ENCODE measurements around the gene ARID3B.
"Not testable (repeated sequence)": the region's sequence is repeated elsewhere in the genome, so short reads cannot be mapped to it uniquely, and the experiment has no call there.

ARID3B gene

DNA sequence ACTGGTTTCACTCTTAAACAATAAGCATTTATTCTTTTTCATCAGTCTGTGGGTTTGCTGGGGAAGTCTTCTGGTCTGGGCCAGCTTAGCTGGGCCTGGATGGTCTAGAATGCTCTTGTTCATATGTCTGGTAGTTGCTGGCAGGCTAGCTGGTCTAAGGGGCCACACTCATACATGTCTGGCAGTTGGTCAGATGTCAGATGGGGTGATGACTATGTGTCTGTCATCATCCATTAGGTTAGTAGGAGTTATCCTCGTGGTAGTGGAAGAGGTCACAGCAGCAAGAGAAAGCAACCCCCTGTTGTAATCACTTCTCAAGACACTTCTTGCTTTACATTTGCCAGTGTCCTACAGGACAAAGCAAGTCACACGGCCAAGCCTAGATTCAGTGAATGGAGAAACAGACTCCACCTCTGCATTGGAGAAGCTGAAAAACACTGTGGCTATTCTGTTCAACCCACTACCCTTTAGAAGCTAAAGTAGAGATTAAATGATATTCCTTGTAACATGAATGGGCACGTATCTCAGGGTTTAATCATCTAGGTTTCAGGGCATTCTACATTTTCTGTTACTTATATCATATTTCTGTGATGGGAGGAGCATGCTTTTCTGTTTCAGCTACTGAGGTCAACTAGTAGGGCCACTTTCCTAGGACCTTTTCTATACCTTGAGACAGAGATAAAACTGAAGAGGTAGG is 5.5 kb upstream of the ARID3B start:
- in situ Hi-C loops (cut with HindIII; ENCODE audit: low sequenced_read_pairs), result no loop called here

DNA sequence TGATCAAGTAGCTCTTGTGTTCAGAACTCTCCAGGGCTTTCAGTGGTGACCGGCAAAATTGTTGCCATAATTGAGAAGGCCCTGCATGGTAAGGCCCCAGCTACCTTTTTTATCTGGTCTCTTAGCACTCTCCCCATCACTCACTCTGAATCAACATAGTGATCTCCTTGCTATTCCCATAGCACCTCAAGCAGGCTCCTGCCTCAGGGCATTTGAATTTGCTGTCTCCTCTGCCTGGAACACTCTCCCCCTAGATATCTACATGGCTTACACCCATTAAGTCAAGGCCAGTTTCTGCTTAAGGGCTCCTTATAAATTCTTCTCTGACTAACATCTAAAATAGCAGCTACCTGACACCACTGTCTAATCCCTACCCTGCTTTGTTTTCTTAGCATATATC is 3.3 kb upstream of the ARID3B start:
- in situ Hi-C loops (cut with HindIII; ENCODE audit: low sequenced_read_pairs), result no loop called here

DNA sequence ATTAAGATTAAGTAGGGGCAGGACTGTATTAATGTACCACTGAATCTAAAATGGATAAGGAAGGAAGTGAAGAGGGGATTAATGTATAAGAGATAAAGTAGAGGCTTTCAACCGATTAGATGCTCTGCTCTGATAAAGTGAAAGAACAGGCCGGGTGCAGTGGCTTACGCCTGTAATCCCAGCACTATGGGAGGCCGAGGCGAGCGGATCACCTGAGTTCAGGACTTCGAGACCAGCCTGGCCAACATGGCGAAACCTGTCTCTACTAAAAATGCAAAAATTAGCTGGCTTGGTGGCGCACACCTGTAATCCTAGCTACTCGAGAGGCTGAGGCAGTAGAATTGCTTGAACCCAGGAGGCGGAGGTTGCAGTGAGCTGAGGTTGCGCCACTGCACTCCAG is 1.5 kb upstream of the ARID3B start:
- in situ Hi-C loops (cut with HindIII; ENCODE audit: low sequenced_read_pairs), result not testable (repeated sequence)

DNA sequence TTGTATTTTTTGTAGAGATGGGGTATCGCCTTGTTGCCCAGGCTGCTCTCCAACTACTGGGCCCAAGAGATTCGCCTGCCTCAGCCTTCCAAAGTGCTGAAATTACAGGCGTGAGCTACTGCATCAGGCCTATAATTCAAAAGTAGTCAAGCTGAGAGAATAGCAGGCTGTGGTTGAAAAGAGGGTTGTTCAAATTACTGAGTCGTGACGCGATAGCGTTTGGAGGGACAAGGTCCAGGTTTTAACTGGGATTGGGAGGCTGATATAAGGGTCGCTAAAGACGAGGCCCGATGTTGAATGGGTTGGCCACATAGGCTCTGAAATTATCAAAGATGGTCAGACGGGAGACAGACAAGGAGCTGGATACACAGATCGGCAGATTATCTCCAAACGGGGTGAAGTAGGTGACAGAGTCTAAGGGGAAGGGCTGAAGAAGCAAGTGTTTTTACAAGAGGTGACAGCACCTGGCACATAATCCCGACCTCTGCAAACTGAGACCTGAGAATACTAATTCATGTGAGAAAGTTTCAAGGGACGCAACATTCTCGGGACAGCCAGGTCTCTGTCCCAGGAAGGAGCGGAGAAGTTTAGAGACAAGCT is 759 bp upstream of the ARID3B start:
- in situ Hi-C loops (cut with HindIII; ENCODE audit: low sequenced_read_pairs), result no loop called here

DNA sequence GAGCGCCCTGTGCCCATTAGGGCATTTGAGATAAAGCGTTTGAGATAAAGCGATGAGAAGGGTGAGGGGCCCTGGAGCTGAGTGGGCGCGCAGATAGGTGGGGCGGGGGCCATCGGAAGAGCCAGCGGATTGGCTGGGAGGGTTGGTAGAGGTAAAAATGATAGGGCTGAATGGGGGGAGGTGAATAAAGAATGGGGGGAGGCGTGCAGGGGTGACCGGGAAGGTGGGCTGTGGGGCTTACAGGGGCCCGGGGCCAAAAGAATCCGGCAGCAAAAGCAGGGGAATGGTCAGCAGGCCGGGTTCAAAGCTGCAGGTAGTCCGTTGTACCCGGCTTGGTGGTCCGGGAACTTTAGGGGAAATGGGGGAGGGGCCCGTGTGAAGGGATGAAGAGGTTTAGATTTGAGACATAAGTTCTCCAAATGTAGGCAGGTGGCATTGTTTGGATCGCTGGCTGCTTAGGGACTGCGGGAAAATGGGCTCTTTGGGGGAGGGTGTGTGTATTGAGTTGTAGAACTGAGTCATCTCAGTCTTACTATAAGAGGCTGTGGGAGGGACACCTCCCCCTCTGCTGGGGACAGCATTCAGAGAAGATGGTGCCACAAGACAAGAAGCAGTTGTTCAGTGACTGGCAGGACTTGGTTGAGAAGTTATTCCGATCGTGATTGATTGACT is 610 bp downstream of the ARID3B start:
- in situ Hi-C loops (cut with HindIII; ENCODE audit: low sequenced_read_pairs), result no loop called here

DNA sequence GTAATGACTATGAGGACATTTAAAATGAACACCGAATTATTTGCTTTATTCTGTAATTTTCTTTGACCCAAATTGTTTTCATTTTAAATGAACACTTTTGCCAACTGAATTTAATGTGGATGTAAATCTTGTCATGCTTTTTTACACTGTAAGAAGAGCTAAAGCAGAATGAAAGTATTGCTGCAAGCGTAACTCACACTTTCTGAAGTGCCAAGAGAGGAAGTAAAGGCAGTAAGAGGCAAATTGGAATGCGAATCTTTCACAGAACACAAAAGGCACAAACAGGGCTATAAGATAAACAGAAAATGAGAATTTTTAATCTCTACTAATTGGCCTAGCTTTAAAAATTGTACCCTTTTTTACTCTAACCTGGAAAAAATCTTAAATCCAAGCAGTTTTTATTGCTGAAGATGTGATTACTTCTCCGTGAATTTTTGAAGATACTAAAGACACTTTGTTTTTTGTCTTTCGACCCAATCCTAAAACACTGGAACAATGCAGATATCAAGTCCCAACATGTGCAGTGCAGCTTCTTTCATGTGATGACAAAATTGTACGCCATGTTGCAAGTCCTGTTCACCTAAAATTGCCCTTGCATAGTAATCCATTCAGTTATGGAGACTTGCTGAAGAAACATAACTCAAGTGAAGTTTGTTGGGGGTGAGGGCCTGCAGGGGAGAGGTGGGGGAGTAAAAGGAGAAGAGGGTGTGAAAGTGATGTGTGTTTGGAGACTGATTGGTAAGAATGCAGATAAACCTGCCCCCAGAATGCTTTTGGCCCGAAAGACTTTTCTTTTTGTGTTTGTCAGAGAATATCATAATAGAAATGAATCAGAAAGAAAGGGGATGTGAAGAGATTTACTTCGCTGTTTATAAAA is 1.4 kb downstream of the ARID3B start:
- in situ Hi-C loops (cut with HindIII; ENCODE audit: low sequenced_read_pairs), result no loop called here

DNA sequence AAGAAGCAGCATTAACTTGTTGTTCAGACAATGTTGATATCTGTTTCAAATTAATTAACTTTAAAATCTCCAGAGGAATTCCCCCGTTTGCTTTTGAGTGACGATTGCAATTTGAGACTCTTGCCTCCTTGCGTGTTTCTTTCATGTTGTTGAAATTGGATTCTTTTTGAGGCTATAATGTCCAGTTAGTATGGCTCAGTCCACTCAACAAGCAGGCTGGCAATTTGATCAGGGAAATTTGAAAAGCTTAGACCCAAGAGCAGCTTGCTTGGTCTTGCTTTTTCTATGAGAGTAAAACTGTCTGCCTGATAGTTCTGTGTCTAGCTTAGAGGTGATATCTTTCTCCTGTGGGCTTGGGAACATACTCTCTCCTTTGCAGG is 2.0 kb downstream of the ARID3B start:
- in situ Hi-C loops (cut with HindIII; ENCODE audit: low sequenced_read_pairs), result no loop called here

DNA sequence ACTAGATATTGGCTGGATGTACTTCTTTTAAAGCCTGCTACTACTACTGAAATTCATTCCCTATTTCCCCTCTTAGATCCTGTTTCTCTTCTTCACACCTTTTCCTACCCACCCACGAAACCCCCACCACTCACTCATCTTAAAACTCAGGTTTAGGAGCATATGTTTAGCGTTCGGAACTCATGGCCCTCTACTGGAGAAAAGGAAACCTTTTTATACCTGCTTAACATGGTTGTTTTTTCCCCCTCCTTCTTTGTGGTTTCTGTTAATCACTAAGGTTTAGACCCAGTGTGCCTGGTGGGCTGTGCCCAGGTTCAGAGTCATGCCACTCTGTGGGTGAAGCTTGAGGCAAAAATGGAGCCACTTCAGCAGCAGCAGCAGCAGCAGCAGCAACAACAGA is 2.6 kb downstream of the ARID3B start:
- in situ Hi-C loops (cut with HindIII; ENCODE audit: low sequenced_read_pairs), result no loop called here

DNA sequence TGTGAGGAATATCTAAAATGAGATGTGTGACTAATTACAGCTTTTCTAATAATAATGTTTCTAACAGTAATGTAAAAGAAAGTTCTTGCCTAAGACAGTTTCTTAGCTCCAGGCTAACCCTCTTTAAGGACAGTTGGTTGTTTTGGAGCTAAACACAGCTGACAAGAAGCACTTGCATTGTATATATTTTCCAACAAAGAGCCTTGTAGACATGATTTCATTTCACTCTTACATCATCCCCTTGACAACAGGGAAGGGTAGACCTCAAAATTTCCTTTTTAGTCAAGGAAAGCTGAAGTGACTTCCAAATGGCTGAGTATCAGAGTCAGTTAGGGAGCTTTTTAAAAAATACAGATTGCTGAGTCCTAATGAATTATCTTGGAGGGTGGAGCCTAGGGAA is 4.1 kb downstream of the ARID3B start:
- in situ Hi-C loops (cut with HindIII; ENCODE audit: low sequenced_read_pairs), result loop anchor here (5.0 kb wide), 1 partner anchor 67 kb away; no protein-coding TSS in a partner anchor

DNA sequence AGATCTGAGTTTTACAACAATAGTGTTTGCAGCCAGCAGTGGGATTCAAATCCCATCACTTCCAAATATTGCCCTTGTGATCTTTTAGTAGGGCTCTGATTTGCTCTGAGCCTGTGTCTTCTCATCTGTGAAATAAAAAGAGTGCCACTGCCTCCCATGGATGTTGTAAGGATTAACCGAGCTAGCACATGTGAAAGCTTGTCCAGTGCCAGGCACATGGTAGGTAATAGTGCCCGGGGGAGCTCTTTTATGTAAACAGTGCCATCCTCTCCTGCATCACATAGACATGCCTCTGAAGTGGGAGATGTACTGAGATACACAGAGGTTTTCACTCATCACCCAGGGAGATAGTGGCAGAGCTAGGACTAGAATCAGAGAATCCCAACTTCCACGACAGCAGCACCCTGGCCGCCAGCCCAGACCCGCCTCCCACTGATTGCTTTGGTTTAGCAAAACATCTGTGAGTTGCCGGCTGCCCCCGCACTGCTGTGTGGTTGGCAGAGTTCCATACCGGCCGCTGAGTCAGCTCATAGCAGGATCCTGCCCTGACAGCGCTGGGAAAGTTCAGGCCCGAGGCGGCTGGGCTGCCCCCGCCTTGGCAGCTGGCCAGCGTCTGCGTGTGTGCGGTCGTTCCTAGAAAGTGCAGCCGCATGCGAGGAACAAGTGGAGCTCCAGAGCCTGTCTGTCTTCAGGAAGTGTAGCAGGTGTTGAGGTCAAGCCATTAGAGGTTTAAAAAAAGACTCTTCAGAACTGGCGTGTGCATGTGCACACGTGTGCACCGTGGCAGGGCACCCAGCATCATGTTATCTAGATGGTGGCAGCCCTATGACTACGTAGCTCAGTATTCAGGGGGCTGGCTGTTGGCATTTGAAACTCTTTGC is 5.0 kb downstream of the ARID3B start:
- in situ Hi-C loops (cut with HindIII; ENCODE audit: low sequenced_read_pairs), result loop anchor here (5.0 kb wide), 1 partner anchor 66 kb away; no protein-coding TSS in a partner anchor

DNA sequence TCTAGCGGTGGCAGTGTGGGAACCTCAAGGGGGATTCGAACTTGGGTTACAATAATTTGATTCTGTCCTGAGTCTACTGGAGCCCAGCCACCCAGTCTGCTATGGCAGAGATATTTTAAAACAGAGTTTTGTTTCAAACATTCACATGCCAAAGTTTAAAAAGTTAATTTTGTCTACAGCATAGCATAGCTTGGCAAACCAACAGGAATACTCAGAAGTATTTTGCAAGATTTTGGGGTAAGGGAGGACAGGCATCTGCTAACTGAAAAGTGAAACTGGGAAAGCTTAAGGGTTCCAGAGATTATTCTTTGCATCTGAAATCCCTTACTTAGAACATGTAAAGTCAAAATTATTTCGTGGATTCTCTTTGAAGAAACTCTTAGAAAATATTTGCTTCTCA is 6.6 kb downstream of the ARID3B start:
- in situ Hi-C loops (cut with HindIII; ENCODE audit: low sequenced_read_pairs), result loop anchor here (5.0 kb wide), 1 partner anchor 65 kb away; no protein-coding TSS in a partner anchor

DNA sequence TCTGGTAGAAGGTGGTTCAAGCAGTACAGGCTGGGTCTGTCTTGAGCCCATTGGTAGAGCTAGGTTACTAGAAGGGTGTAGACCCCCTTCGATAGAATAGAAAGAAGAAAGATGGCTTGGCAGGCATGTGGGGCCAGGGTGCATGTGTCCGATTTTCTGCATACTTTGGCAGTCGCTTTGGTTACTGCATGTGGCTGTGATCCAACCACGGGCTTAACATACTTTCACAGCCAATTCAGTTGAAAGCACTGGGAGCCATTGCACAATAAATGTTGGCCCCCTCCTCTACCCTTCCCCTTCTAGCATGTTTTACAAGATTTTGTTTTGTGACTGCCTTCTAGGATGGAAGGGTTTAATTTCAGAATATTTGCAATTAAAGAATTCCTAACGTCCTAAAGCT is 7.2 kb downstream of the ARID3B start:
- in situ Hi-C loops (cut with HindIII; ENCODE audit: low sequenced_read_pairs), result loop anchor here (5.0 kb wide), 1 partner anchor 64 kb away; no protein-coding TSS in a partner anchor

DNA sequence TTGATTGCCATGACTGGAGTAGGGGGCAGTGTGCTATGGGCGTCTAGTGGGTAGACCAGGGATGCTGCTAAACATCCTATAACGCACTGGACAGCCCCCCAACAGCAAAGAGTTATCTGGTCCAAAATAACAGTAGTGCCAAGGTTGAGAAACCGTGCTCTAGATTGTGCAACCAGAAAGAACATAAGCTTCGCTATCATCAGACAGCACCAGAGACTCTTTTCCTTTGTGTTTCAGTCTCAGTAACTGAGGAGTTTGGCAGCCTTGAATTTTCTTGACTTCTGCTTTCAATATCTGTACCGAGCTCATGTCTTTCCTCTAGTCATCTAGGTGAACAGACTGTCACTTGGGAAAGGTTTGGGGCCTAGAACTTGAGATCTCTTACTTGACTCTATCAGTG is 8.8 kb downstream of the ARID3B start:
- in situ Hi-C loops (cut with HindIII; ENCODE audit: low sequenced_read_pairs), result loop anchor here (5.0 kb wide), 1 partner anchor 62 kb away; no protein-coding TSS in a partner anchor

DNA sequence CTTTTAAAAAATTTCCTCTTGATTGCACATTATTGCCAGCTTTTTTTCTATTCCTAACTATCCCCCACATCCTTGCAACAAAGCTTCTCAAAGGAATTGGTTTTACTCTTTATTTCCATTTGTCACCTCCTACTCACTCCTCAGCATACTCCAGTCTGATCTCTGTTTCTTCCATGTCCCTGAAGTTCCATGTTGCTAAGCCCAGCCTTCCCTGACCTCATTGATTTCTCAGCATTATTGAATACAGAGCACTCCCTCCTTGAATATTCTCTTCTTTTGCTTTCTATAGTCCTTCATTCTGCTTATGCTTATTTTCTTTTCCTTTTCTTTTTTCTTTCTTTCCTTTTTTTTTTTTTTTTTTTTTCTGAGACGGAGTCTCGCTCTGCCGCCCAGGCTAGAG is 10.7 kb downstream of the ARID3B start:
- in situ Hi-C loops (cut with HindIII; ENCODE audit: low sequenced_read_pairs), result no loop called here

DNA sequence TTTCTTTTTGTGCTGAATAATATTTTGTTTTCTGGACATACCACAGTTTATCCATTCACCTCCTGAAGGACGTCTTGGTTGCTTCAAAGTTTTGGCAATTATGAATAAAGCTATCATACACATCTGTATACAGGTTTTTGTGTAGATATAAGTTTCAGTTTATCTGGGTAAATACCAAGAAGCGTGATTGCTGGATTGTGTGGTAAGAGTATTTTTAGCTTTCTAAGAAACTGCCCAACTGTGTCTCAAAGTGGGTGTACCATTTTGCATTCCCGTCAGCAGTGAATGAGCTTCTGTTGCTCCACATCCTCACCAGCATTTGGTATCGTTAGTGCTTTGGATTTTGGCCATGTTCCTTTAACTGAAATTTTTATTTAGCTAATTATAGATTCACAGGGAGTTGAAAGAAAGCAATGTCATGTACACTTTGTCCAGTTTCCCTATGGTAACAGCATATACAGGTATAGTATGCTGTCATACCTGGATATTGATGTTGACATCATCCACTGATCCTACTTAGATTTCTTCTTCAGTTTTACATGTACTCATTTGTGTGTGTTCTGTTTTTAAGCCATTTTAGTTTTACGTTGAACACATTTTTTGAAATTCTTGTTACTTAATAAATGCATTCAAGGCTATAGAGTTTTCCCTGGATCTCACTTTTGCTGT is 11.9 kb downstream of the ARID3B start:
- in situ Hi-C loops (cut with HindIII; ENCODE audit: low sequenced_read_pairs), result no loop called here

DNA sequence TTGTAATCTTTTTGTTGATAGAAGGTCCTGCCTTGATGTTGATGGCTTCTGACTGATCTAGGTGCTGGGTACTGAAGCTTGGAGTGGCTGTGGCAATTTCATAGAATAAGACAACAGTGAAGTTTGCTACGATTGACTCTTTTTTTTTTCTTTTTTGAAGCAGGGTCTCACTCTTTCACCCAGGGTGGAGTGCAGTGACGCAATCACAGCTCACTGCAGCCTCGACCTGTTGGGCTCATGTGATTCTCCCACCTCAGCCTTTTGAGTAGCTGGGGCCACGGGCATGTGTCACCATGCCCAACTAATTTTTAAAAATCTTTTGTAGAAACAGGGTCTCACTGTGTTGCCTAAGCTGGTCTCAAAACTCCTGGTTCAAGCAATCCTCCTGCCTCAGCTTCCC is 14.2 kb downstream of the ARID3B start:
- in situ Hi-C loops (cut with HindIII; ENCODE audit: low sequenced_read_pairs), result no loop called here

DNA sequence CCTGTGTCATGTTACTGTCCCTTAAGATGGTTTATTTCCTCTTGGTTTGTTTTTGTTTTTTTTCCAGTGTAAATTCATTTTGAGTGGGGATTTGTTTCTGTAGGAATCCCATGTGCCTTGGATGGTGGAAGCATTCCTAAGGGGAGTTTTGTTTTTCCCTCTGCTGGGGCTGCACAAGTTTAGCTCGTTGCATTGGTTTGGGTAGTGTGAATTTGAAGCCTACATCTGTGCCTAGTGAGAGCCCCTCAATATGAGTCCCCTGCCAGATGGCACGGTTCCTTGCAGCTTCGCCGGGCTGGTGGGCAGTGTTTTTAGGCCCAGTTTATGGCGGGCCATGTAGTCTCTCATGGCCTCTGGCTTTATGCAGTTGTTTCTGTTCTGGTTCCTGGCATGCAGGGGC is 17.7 kb downstream of the ARID3B start:
- in situ Hi-C loops (cut with HindIII; ENCODE audit: low sequenced_read_pairs), result no loop called here

DNA sequence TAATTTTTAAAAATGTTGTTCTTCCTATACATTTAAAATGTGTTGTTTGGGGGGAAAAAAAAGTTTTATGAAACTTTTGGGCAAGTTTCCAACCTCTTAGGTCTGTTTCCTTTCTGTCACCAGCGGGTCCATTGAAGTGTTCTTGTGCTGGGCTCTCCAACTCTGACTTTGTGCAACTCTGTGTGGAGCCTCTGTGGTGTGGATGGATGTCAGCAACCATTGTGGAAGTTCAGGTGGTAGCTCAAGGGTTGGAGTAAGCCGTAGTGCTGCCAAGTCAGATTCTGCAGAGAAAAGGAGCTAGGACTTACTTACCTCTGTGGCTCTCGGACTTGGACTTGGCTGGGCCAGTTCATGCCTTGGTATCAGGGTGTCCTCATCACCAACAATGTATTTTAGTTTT is 22.4 kb downstream of the ARID3B start:
- in situ Hi-C loops (cut with HindIII; ENCODE audit: low sequenced_read_pairs), result no loop called here

DNA sequence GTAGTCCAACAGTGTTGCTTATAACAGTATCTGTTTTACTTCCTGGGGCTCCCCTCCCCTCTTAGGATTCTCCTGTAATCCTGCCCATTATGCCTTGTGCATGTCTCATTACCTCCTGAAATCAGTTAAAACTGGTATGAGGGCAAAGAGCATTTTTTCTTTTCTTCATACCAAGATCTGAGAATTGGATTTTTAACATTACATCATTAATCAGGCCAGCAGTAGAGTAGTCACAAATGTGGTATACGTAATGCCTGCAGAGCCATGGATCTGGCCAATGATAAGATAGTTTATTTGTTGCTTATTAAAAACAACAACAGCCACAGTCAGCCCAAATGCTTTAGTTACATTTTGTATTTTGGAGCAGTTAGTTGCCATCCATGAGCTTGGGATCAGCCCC is 23.2 kb downstream of the ARID3B start:
- in situ Hi-C loops (cut with HindIII; ENCODE audit: low sequenced_read_pairs), result no loop called here

All from DLD1 (cell line).